Measurements from ENCODE around the gene VTCN1.
"Not testable (repeated sequence)": the region's sequence is repeated elsewhere in the genome, so short reads cannot be mapped to it uniquely, and the experiment has no call there.

The VTCN1 gene

GRCh38 chr1:117162816-117163215 is 47.9 kb downstream of the VTCN1 start:
- DNase-seq: no peak

- no peak for DNase-seq
These were observed 48.8 kb downstream of the VTCN1 start for GRCh38 chr1:117161887-117162286.

GRCh38 chr1:117151305-117151704 is 59.4 kb downstream of the VTCN1 start:
- not testable (repeated sequence) for DNase-seq

GRCh38 chr1:117150316-117150715 is 60.4 kb downstream of the VTCN1 start:
- DNase-seq: no peak

GRCh38 chr1:117147856-117148588 is 62.7 kb downstream of the VTCN1 start:
- DNase-seq: no peak

- no peak for DNase-seq
These were observed 63.3 kb downstream of the VTCN1 start for GRCh38 chr1:117147341-117147831.

GRCh38 chr1:117146575-117147340 is 64.0 kb downstream of the VTCN1 start:
- DNase-seq: no peak

GRCh38 chr1:117146072-117146471 is 64.7 kb downstream of the VTCN1 start:
- no peak for DNase-seq

- DNase-seq: no peak
These were observed 66.9 kb downstream of the VTCN1 start for GRCh38 chr1:117143871-117144270.

- no peak for DNase-seq
These were observed 67.6 kb downstream of the VTCN1 start for GRCh38 chr1:117143172-117143571.

- DNase-seq: no peak
These were observed 68.5 kb downstream of the VTCN1 start for GRCh38 chr1:117142200-117142599.

GRCh38 chr1:117138561-117138960 is 72.2 kb downstream of the VTCN1 start:
- no peak for DNase-seq

GRCh38 chr1:117138106-117138505 is 72.6 kb downstream of the VTCN1 start:
- DNase-seq: no peak

GRCh38 chr1:117137281-117137855 is 73.4 kb downstream of the VTCN1 start:
- DNase-seq: no peak

GRCh38 chr1:117136749-117137148 is 74.0 kb downstream of the VTCN1 start:
- DNase-seq: no peak

GRCh38 chr1:117135329-117135728 is 75.4 kb downstream of the VTCN1 start:
- DNase-seq: no peak

GRCh38 chr1:117130526-117130925 is 80.2 kb downstream of the VTCN1 start:
- no peak for DNase-seq

- no peak for DNase-seq
These were observed 82.2 kb downstream of the VTCN1 start for GRCh38 chr1:117128323-117129079.

GRCh38 chr1:117127795-117128194 is 82.9 kb downstream of the VTCN1 start:
- DNase-seq: no peak

GRCh38 chr1:117124661-117125060 is 86.1 kb downstream of the VTCN1 start:
- DNase-seq: no peak

GRCh38 chr1:117123274-117123673 is 87.5 kb downstream of the VTCN1 start:
- no peak for DNase-seq

- no peak for DNase-seq
These were observed 88.2 kb downstream of the VTCN1 start for GRCh38 chr1:117122330-117123025.

Measured in activated T-cell treated with anti-CD3 and anti-CD28 coated beads, Interleukin-2, amount 50 U/mL, for 1 hour (primary cell).